ENCODE data around the gene COMMD4. TPM values are rescaled to one million over a fixed set of nuclear protein-coding genes. Genes with fewer than 3 reads are reported as not detected.
"Not testable (repeated sequence)": the region's sequence is repeated elsewhere in the genome, so short reads cannot be mapped to it uniquely, and the experiment has no call there.

COMMD4 gene
- total RNA-seq, 1 experiment from 2014 or later: 116 TPM

- no TSS peak for BruUV-seq (replicated peaks)
- Histone ChIP-seq H3K4me2 (ENCODE audit: low read length) (no peak overlapping the region), H3K79me2 (ENCODE audit: low read length) (no peaks in the 10 kb centered on the region), H2AFZ (ENCODE audit: low read length) (no peak overlapping the region), H4K20me1 (ENCODE audit: low read length) (no peaks in the 10 kb centered on the region), H3K27me3 (ENCODE audit: low read length) (no peaks in the 10 kb centered on the region), H3K9ac (ENCODE audit: low read length) (no peak overlapping the region), H3K27ac (ENCODE audit: low read length) (no peak overlapping the region), H3K9me3 (ENCODE audit: low read length) (no peaks in the 10 kb centered on the region), H3K4me3 (ENCODE audit: low read length) (no peak overlapping the region), H3K36me3 (ENCODE audit: low read depth, low read length) (no peaks in the 10 kb centered on the region), H3K4me1 (ENCODE audit: insufficient read depth, low read length) (0 out of 2 replicates have a peak, but pooled peaks cover 3% of the 10 kb centered on the region), H3K9me2 (replicated peaks; ENCODE audit: low read length) (no peaks in the 10 kb centered on the region), H3F3A (ENCODE audit: low read length, unreplicated experiment) (no peaks in the 10 kb centered on the region)
- POLR2A ChIA-PET (ENCODE audit: unreplicated experiment): no interaction called here
- ATAC-seq (no peak), DNase-seq (no peak)
- intact Hi-C loops (cut with micrococcal nuclease): no loop called here
- no peak for TF ChIP-seq EZH2phosphoT487 (IDR thresholded peaks at IDR 0.05; ENCODE audit: borderline replicate concordance, low read length)
- CTCF ChIA-PET: no interaction called here
Observed at GRCh38 chr15:75313116-75313845, 22.6 kb upstream of the COMMD4 start.

DNA sequence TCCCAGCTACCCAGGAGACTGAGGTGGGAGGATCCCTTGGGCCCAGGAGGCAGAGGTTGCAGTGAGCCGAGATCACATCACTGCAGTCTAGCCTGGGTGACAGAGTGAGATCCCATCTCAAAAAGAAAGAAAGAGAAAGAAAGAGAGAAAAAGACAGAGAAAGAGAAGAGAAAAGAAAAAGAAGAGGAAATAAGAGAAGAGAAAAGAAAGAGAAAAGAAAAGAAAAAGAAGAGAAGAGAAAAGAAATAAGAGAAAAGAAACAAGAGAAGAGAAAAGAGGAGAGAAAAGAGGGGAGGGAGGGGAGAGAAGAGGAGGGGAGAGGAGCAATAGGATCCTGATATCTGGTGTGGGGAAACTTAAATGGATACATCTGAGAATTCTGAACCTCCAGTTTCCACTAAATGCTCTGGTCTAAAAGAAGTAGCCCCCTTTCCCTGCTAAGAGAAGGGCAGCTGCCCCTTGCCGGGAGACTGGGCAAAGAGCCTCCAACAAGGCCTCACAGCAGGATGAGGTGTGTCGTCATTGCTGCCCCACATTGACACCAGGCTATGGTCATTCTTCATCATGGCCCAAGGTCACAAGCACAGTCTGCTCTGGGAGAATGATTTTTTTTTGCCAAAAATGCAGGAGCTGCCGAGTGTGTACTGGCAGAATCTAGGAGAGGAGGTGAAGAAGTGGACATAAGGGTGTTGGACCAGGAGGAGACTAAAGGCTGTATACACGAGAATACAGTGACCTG lies 21.1 kb upstream of the COMMD4 start:
- no peaks in the 10 kb centered on the region for H3K36me3 ChIP-seq (ENCODE audit: low read depth, low read length)
- no peaks in the 10 kb centered on the region for H3K9me2 ChIP-seq (replicated peaks; ENCODE audit: low read length)
- H3K4me1 ChIP-seq (ENCODE audit: insufficient read depth, low read length): 0 out of 2 replicates have a peak, but pooled peaks cover 3% of the 10 kb centered on the region
- intact Hi-C loops (cut with micrococcal nuclease): no loop called here
- DNase-seq (no peak), ATAC-seq (no peak)
- no peaks in the 10 kb centered on the region for H3K79me2 ChIP-seq (ENCODE audit: low read length)
- no peaks in the 10 kb centered on the region for H3K9me3 ChIP-seq (ENCODE audit: low read length)
- H3K4me3 ChIP-seq (ENCODE audit: low read length): no peak overlapping the region
- no peak overlapping the region for H3K9ac ChIP-seq (ENCODE audit: low read length)
- no peak for TF ChIP-seq EZH2 (IDR thresholded peaks at IDR 0.05; ENCODE audit: low read length, unreplicated experiment)
- TF ChIP-seq EZH2phosphoT487 (IDR thresholded peaks at IDR 0.05; ENCODE audit: borderline replicate concordance, low read length): no peak
- TF ChIP-seq, protein P1, sequence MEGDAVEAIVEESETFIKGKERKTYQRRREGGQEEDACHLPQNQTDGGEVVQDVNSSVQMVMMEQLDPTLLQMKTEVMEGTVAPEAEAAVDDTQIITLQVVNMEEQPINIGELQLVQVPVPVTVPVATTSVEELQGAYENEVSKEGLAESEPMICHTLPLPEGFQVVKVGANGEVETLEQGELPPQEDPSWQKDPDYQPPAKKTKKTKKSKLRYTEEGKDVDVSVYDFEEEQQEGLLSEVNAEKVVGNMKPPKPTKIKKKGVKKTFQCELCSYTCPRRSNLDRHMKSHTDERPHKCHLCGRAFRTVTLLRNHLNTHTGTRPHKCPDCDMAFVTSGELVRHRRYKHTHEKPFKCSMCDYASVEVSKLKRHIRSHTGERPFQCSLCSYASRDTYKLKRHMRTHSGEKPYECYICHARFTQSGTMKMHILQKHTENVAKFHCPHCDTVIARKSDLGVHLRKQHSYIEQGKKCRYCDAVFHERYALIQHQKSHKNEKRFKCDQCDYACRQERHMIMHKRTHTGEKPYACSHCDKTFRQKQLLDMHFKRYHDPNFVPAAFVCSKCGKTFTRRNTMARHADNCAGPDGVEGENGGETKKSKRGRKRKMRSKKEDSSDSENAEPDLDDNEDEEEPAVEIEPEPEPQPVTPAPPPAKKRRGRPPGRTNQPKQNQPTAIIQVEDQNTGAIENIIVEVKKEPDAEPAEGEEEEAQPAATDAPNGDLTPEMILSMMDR (conservative IDR thresholded peaks at IDR 0.05; ENCODE audit: low read depth, low read length): no peak
- H4K20me1 ChIP-seq (ENCODE audit: low read length): no peaks in the 10 kb centered on the region
- no peaks in the 10 kb centered on the region for H3K27me3 ChIP-seq (ENCODE audit: low read length)
- no peak overlapping the region for H2AFZ ChIP-seq (ENCODE audit: low read length)
- no peak overlapping the region for H3K4me2 ChIP-seq (ENCODE audit: low read length)
- no peaks in the 10 kb centered on the region for H3F3A ChIP-seq (ENCODE audit: low read length, unreplicated experiment)
- POLR2A ChIA-PET (ENCODE audit: unreplicated experiment): no interaction called here
- CTCF ChIA-PET: no interaction called here
- BruUV-seq (replicated peaks): no TSS peak
- no peak overlapping the region for H3K27ac ChIP-seq (ENCODE audit: low read length)

GRCh38 chr15:75319231-75319897 lies 16.5 kb upstream of the COMMD4 start:
- intact Hi-C loops (cut with micrococcal nuclease); H3F3A ChIP-seq (ENCODE audit: low read length, unreplicated experiment); H3K79me2 ChIP-seq (ENCODE audit: low read length); H3K4me3 ChIP-seq (ENCODE audit: low read length); CTCF ChIA-PET; H3K9me2 ChIP-seq (replicated peaks; ENCODE audit: low read length); H3K4me2 ChIP-seq (ENCODE audit: low read length); H3K9ac ChIP-seq (ENCODE audit: low read length); H3K9me3 ChIP-seq (ENCODE audit: low read length); H4K20me1 ChIP-seq (ENCODE audit: low read length); H3K27ac ChIP-seq (ENCODE audit: low read length); H3K27me3 ChIP-seq (ENCODE audit: low read length); BruUV-seq (replicated peaks); DNase-seq; H3K36me3 ChIP-seq (ENCODE audit: low read depth, low read length); H3K4me1 ChIP-seq (ENCODE audit: insufficient read depth, low read length); H2AFZ ChIP-seq (ENCODE audit: low read length); ATAC-seq; POLR2A ChIA-PET (ENCODE audit: unreplicated experiment): not testable (repeated sequence)

Data from PC-3 (cell line).